Upper lobe of right lung (tissue), 1 donor: ENCODE measurements around the gene COL5A1. TPM values are rescaled to one million over a fixed set of nuclear protein-coding genes. Genes with fewer than 3 reads are reported as not detected.

Experiments
- ATAC-seq: fragments of 200-7000 bp; cut with Tn5 transposase; one replicate; pipeline ENCODE4 v1.9.1; 2020; ENCODE audit warnings: mild to moderate bottlenecking, moderate library complexity
- DNase-seq: peaks from one replicate; pipeline ENCODE4 v3.0.0-alpha.2; 2020
- H3K27ac ChIP-seq: fragments of 200-600 bp; one replicate; pipeline ENCODE4 v1.8.0; 2022
- H3K27me3 ChIP-seq: fragments of 200-600 bp; one replicate; pipeline ENCODE4 v1.8.0; 2022; ENCODE audit warnings: mild to moderate bottlenecking
- H3K36me3 ChIP-seq: fragments of 200-600 bp; one replicate; pipeline ENCODE4 v1.8.0; 2022
- H3K4me1 ChIP-seq: fragments of 200-600 bp; one replicate; pipeline ENCODE4 v1.8.0; 2022
- H3K4me3 ChIP-seq: fragments of 200-600 bp; one replicate; pipeline ENCODE4 v1.8.0; 2022; ENCODE audit warnings: mild to moderate bottlenecking
- H3K9me3 ChIP-seq: fragments of 200-600 bp; one replicate; pipeline ENCODE4 v1.8.0; 2022
- CTCF ChIP-seq: fragments of 200-600 bp; IDR thresholded peaks from one replicate; pipeline ENCODE4 v1.8.0; 2022; ENCODE audit warnings: antibody characterized with exemption
- intact Hi-C: fragments of 100-400 bp; cut with DNase I; formaldehyde crosslinking; loops from one replicate; pipeline ENCODE4 v1.11.0; 2022
- total RNA-seq: library from RNA; stranded (reverse); fragmentation: NEBNext Ultra II Directional; extraction: Animal tissue kit (Norgen Biotek cat#: 25700); gene quantifications from one replicate; pipeline ENCODE4 v1.2.1, GENCODE V29; 2021
- donor health status: DM: no; HTN: yes; CAD: no; lungs with severe emphysema.

COL5A1 gene
- total RNA-seq, 1 donor from 2014 or later: 37.8 TPM

GRCh38 chr9:134605351-134605965 lies 36.1 kb upstream of the COL5A1 start:
- Histone ChIP-seq H3K27me3 (peaks cover 8% of the 10 kb centered on the region), H3K9me3 (no peaks in the 10 kb centered on the region), H3K27ac (no peak overlapping the region), H3K4me1 (peaks cover 6% of the 10 kb centered on the region), H3K36me3 (no peaks in the 10 kb centered on the region), H3K4me3 (no peak overlapping the region)
- no peak for TF ChIP-seq CTCF
- no peak for DNase-seq
- ATAC-seq: no peak
- intact Hi-C loops: no loop called here

- no peak for TF ChIP-seq CTCF
- Histone ChIP-seq H3K27ac (no peak overlapping the region), H3K9me3 (no peaks in the 10 kb centered on the region), H3K4me3 (no peak overlapping the region), H3K36me3 (no peaks in the 10 kb centered on the region), H3K4me1 (peaks cover 6% of the 10 kb centered on the region), H3K27me3 (peaks cover 8% of the 10 kb centered on the region)
- DNase-seq (no peak), ATAC-seq (no peak)
- intact Hi-C loops: no loop called here
These were observed 35.6 kb upstream of the COL5A1 start for GRCh38 chr9:134605966-134606357.

GRCh38 chr9:134606951-134607731 lies 34.5 kb upstream of the COL5A1 start:
- Histone ChIP-seq H3K4me1 (peaks cover 6% of the 10 kb centered on the region), H3K9me3 (no peaks in the 10 kb centered on the region), H3K36me3 (no peaks in the 10 kb centered on the region), H3K27me3 (peaks cover 8% of the 10 kb centered on the region), H3K4me3 (no peak overlapping the region), H3K27ac (no peak overlapping the region)
- intact Hi-C loops: no loop called here
- TF ChIP-seq CTCF: no peak
- no peak for DNase-seq
- no peak for ATAC-seq

GRCh38 chr9:134607971-134608370 lies 33.6 kb upstream of the COL5A1 start:
- H3K27ac ChIP-seq: no peak overlapping the region
- no peaks in the 10 kb centered on the region for H3K36me3 ChIP-seq
- no peak for TF ChIP-seq CTCF
- H3K9me3 ChIP-seq: no peaks in the 10 kb centered on the region
- no peaks in the 10 kb centered on the region for H3K27me3 ChIP-seq
- DNase-seq (no peak), ATAC-seq (no peak)
- H3K4me3 ChIP-seq: no peak overlapping the region
- intact Hi-C loops: no loop called here
- peaks cover 1% of the 10 kb centered on the region for H3K4me1 ChIP-seq

GRCh38 chr9:134611046-134611445 lies 30.6 kb upstream of the COL5A1 start:
- ATAC-seq (no peak), DNase-seq (no peak)
- Histone ChIP-seq H3K27me3 (no peaks in the 10 kb centered on the region), H3K36me3 (no peaks in the 10 kb centered on the region), H3K27ac (no peak overlapping the region), H3K4me3 (no peak overlapping the region), H3K4me1 (no peaks in the 10 kb centered on the region), H3K9me3 (no peaks in the 10 kb centered on the region)
- no peak for TF ChIP-seq CTCF
- intact Hi-C loops: no loop called here
